Hepatocyte (in vitro differentiated cells): ENCODE results near the gene SSX3. TPM values are rescaled to one million over a fixed set of nuclear protein-coding genes. Genes with fewer than 3 reads are reported as not detected.
"Not testable (repeated sequence)": the region's sequence is repeated elsewhere in the genome, so short reads cannot be mapped to it uniquely, and the experiment has no call there.

Source experiments
- DNase-seq: peaks from one replicate; pipeline ENCODE4 v3.0.0-alpha.2; 2016; ENCODE audit warnings: low spot score
- H2AFZ ChIP-seq: fragments of 200-600 bp; sonication (generic); 2 replicates; pipeline ENCODE4 v1.6.0; 2016; ENCODE audit warnings: antibody characterized with exemption, mild to moderate bottlenecking
- H3K27ac ChIP-seq: fragments of 200-600 bp; sonication (generic); 2 replicates; pipeline ENCODE4 v1.5.1; 2016; ENCODE audit warnings: mild to moderate bottlenecking
- H3K27me3 ChIP-seq: fragments of 200-600 bp; sonication (generic); 2 replicates; pipeline ENCODE4 v1.6.1; 2016
- H3K36me3 ChIP-seq: fragments of 200-600 bp; sonication (generic); replicated peaks from 2 replicates; pipeline ENCODE4 v1.5.1; 2016; ENCODE audit warnings: low read depth; ENCODE audit not compliant: insufficient read depth
- H3K4me1 ChIP-seq: fragments of 200-600 bp; sonication (generic); 2 replicates; pipeline ENCODE4 v1.5.1; 2016; ENCODE audit warnings: mild to moderate bottlenecking, moderate library complexity; ENCODE audit not compliant: insufficient read depth
- H3K4me2 ChIP-seq: fragments of 200-600 bp; sonication (generic); 2 replicates; pipeline ENCODE4 v1.6.0; 2016
- H3K4me3 ChIP-seq: fragments of 200-600 bp; sonication (generic); 2 replicates; pipeline ENCODE4 v1.5.1; 2016; ENCODE audit warnings: mild to moderate bottlenecking
- H3K79me2 ChIP-seq: fragments of 200-600 bp; sonication (generic); 2 replicates; pipeline ENCODE4 v1.6.0; 2017; ENCODE audit warnings: mild to moderate bottlenecking
- H3K9me2 ChIP-seq: fragments of 200-600 bp; sonication (generic); replicated peaks from 2 replicates; pipeline ENCODE4 v1.6.0; 2017; ENCODE audit warnings: mild to moderate bottlenecking; ENCODE audit not compliant: insufficient read depth
- H3K9me3 ChIP-seq: fragments of 200-600 bp; sonication (generic); 2 replicates; pipeline ENCODE4 v1.5.1; 2016; ENCODE audit warnings: low read depth, mild to moderate bottlenecking
- H4K20me1 ChIP-seq: fragments of 200-600 bp; sonication (generic); 2 replicates; pipeline ENCODE4 v1.6.0; 2016; ENCODE audit warnings: mild to moderate bottlenecking; ENCODE audit not compliant: insufficient read depth, poor library complexity, severe bottlenecking
- EZH2 ChIP-seq: fragments of 200-600 bp; sonication (generic); IDR thresholded peaks from 2 replicates; pipeline ENCODE4 v1.6.1; 2016; ENCODE audit warnings: antibody characterized with exemption, mild to moderate bottlenecking, borderline replicate concordance
- EZH2phosphoT487 ChIP-seq: fragments of 200-600 bp; sonication (generic); IDR thresholded peaks from one replicate; pipeline ENCODE4 v1.6.1; 2018; ENCODE audit warnings: antibody characterized with exemption, mild to moderate bottlenecking, low read depth, moderate library complexity; ENCODE audit not compliant: unreplicated experiment, severe bottlenecking
- WGBS: methylation state at CpG from one replicate; pipeline ENCODE4 v1.1.6; 2016; ENCODE audit warnings: low lambda C conversion rate; ENCODE audit errors: missing lambda C conversion rate; 5-methylcytosine and 5-hydroxymethylcytosine counted together
- polyA plus RNA-seq: library from polyadenylated mRNA; unstranded; fragments of >200 nt; fragmentation: Nextera tagmentation; extraction: Ambion mirVana; gene quantifications from 2 replicates; pipeline ENCODE4 v1.2.1, GENCODE V29; 2016
- small RNA-seq: library from RNA; depleted of rRNA; stranded (forward); fragments of <200 nt; gene quantifications from one replicate; pipeline ENCODE3, GENCODE V24; 2014
- total RNA-seq: library from RNA; depleted of rRNA; stranded (reverse); fragments of >200 nt; gene quantifications from 2 replicates; pipeline ENCODE4 v1.2.3, GENCODE V29; 2014
- TF ChIP-seq, protein P1 (sequence below): fragments of 200-600 bp; sonication (generic); IDR thresholded peaks from 2 replicates; pipeline ENCODE4 v1.5.1; 2016; ENCODE audit warnings: antibody characterized with exemption, mild to moderate bottlenecking; ENCODE audit not compliant: poor library complexity

SSX3 gene
- total and polyA plus RNA-seq, 2 experiments from 2014 or later = not detected

DNA sequence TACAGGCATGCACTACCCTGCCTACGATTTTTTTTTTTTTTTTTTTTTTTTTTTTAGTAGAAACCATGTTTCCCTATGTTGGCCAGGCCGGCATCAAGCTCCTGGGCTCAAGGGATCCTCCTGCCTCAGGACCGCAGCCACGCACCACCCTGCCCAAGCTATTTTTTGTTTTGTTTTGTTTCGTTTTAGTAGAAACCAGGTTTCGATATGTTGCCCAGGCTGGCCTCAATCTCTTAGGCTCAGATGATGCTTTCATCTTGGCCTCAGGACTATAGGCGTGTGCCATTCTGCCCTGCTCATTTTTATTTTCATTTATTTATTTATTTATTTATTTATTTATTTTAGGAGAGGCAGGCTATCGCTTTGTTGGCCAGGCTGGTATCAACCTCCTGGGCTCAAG, 1.2 kb upstream of the SSX3 start:
- Histone ChIP-seq H3K9me2 (no peaks in the 10 kb centered on the region), H4K20me1 (no peaks in the 10 kb centered on the region), H3K4me2 (no peak overlapping the region), H3K27ac (no peak overlapping the region), H2AFZ (no peak overlapping the region), H3K4me3 (no peak overlapping the region), H3K79me2 (no peaks in the 10 kb centered on the region), H3K4me1 (no peaks in the 10 kb centered on the region), H3K36me3 (no peaks in the 10 kb centered on the region), H3K9me3 (no peaks in the 10 kb centered on the region), H3K27me3 (no peaks in the 10 kb centered on the region)
- 93% methylated on average over 8 of the region's 8 CpGs for WGBS
- DNase-seq = no peak
- TF ChIP-seq EZH2phosphoT487 = no peak
- TF ChIP-seq, protein P1, sequence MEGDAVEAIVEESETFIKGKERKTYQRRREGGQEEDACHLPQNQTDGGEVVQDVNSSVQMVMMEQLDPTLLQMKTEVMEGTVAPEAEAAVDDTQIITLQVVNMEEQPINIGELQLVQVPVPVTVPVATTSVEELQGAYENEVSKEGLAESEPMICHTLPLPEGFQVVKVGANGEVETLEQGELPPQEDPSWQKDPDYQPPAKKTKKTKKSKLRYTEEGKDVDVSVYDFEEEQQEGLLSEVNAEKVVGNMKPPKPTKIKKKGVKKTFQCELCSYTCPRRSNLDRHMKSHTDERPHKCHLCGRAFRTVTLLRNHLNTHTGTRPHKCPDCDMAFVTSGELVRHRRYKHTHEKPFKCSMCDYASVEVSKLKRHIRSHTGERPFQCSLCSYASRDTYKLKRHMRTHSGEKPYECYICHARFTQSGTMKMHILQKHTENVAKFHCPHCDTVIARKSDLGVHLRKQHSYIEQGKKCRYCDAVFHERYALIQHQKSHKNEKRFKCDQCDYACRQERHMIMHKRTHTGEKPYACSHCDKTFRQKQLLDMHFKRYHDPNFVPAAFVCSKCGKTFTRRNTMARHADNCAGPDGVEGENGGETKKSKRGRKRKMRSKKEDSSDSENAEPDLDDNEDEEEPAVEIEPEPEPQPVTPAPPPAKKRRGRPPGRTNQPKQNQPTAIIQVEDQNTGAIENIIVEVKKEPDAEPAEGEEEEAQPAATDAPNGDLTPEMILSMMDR = no peak
- no peak for TF ChIP-seq EZH2

DNA sequence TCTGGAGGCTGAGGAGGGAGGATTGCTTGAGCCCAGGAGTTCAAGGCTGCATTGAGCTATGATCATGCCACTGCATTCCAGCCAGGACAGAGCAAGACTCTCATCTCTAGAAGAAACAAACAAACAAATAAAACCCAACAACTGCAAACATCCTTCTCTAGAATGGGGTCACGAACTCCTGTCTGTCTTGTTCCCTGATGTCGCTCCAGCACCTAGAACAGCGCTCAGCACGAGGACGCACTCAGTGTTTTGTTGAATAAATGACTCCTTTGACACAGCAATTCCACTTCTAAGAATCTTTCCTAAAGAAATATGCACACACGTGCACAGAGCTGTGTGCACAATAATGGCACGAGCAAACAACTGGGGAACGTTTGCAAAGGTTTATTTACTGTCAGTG, 10.4 kb downstream of the SSX3 start:
- not testable (repeated sequence) for H3K4me3 ChIP-seq, H3K79me2 ChIP-seq, H3K27me3 ChIP-seq, H3K4me2 ChIP-seq, H3K4me1 ChIP-seq, DNase-seq, H3K9me3 ChIP-seq, H4K20me1 ChIP-seq, H2AFZ ChIP-seq, H3K27ac ChIP-seq, H3K9me2 ChIP-seq, H3K36me3 ChIP-seq
- WGBS = 55% methylated on average over 8 of the region's 8 CpGs

DNA sequence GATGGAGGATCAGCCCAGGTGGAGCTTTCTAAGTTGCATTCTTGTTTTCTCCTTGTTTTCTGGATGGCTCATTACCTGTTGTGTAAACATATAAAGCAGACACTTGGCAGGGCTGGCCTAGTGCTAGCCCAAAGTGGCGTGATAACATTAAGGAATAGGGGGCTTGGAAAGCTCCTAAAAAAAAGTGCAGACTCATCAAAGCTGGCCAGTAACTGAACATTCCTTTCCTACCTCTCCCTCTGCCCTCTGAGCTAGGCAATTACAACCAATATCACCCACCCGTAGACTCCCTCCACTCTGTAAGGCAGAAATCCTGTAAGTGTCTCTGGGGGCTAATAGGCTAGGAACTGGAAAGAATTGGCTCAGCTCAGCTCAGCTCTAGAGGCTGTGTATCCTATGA, 42.5 kb downstream of the SSX3 start:
- not testable (repeated sequence) for H3K79me2 ChIP-seq, H3K4me2 ChIP-seq, H3K4me1 ChIP-seq, H2AFZ ChIP-seq, H3K9me3 ChIP-seq, H3K27me3 ChIP-seq, H3K36me3 ChIP-seq, H4K20me1 ChIP-seq, H3K27ac ChIP-seq, H3K9me2 ChIP-seq, H3K4me3 ChIP-seq, DNase-seq
- WGBS = 81% methylated on average over 2 of the region's 2 CpGs

DNA sequence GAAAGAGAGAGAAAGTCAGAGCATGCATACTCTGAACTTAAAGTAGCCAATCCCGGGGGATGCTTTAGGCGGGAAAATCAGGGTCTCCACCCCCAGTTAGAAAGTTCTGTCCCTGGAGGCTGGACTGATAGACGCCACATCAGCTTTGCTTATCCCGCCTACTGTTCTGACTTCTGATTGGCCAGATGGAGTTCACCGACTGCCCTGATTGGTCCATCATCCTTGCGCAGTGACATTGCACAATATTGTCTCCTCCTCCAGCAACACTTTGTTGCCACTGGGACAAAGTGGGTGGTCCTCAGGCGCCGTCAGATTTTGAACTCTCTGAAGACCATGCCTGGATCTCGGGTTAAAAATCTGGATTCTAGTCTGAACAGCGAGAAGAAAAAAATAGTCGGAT, 50.3 kb downstream of the SSX3 start:
- no peaks in the 10 kb centered on the region for H3K9me2 ChIP-seq

More for the DNA sequence above, 50.3 kb downstream of the SSX3 start:
- TF ChIP-seq, protein P1 = no peak
- TF ChIP-seq EZH2 (no peak), EZH2phosphoT487 (no peak)
- no peaks in the 10 kb centered on the region for H4K20me1 ChIP-seq
- no peaks in the 10 kb centered on the region for H3K4me1 ChIP-seq
- no peaks in the 10 kb centered on the region for H3K36me3 ChIP-seq
- H3K27ac ChIP-seq = no peak overlapping the region
- no peaks in the 10 kb centered on the region for H3K27me3 ChIP-seq
- H3K4me2 ChIP-seq = no peak overlapping the region
- no peaks in the 10 kb centered on the region for H3K79me2 ChIP-seq
- H2AFZ ChIP-seq = no peak overlapping the region
- 89% methylated on average over 11 of the region's 11 CpGs for WGBS
- no peak for DNase-seq
- no peak overlapping the region for H3K4me3 ChIP-seq
- H3K9me3 ChIP-seq = no peaks in the 10 kb centered on the region

Small RNA genes within 50 kb of the gene (small RNA-seq; reads per million reads assigned to genes)
- gene AL606490.7 (not detected), gene AL606490.9 (not detected)

Other genes with a start within 250 kb of the SSX3 start
- gene SPACA5B, start 226.1 kb downstream of the SSX3 start, total RNA-seq = not detected in 2 replicates
- gene SPACA5B, start 226.1 kb downstream of the SSX3 start, polyA plus RNA-seq = not detected in 2 replicates
- gene SSX5, start 159.9 kb downstream of the SSX3 start, total RNA-seq = not detected in 2 replicates
- gene SSX5, start 159.9 kb downstream of the SSX3 start, polyA plus RNA-seq = not detected in 2 replicates
- gene SSX1, start 101.3 kb downstream of the SSX3 start, total RNA-seq = not detected in 2 replicates
- gene SSX1, start 101.3 kb downstream of the SSX3 start, polyA plus RNA-seq = not detected in 2 replicates
- gene SSX4, start 26.8 kb upstream of the SSX3 start, total RNA-seq = not detected in 2 replicates
- not detected in 2 replicates for gene SSX4, start 26.8 kb upstream of the SSX3 start, polyA plus RNA-seq
- gene SSX4B, start 55.3 kb upstream of the SSX3 start, total RNA-seq = not detected in 2 replicates
- gene SSX4B, start 55.3 kb upstream of the SSX3 start, polyA plus RNA-seq = not detected in 2 replicates
- gene SLC38A5, start 113.6 kb upstream of the SSX3 start, total RNA-seq = 17.8 and 24.0 TPM in 2 replicates
- gene SLC38A5, start 113.6 kb upstream of the SSX3 start, polyA plus RNA-seq = 14.5 and 23.4 TPM in 2 replicates
- 43.8 and 49.5 TPM in 2 replicates for gene FTSJ1, start 119.5 kb upstream of the SSX3 start, total RNA-seq
- 38.4 and 41.9 TPM in 2 replicates for gene FTSJ1, start 119.5 kb upstream of the SSX3 start, polyA plus RNA-seq
- gene PORCN, start 152.3 kb upstream of the SSX3 start, total RNA-seq = 3.8 and 12.8 TPM in 2 replicates
- 7.6 and 7.9 TPM in 2 replicates for gene PORCN, start 152.3 kb upstream of the SSX3 start, polyA plus RNA-seq
- 225 and 235 TPM in 2 replicates for gene EBP, start 165.1 kb upstream of the SSX3 start, total RNA-seq
- gene EBP, start 165.1 kb upstream of the SSX3 start, polyA plus RNA-seq = 286 and 390 TPM in 2 replicates
- 3.0 and 4.5 TPM in 2 replicates for gene TBC1D25, start 183.0 kb upstream of the SSX3 start, total RNA-seq
- 11.0 and 11.2 TPM in 2 replicates for gene TBC1D25, start 183.0 kb upstream of the SSX3 start, polyA plus RNA-seq
- 98.6 and 135 TPM in 2 replicates for gene RBM3, start 217.8 kb upstream of the SSX3 start, total RNA-seq
- 64.8 and 102 TPM in 2 replicates for gene RBM3, start 217.8 kb upstream of the SSX3 start, polyA plus RNA-seq
- 76.9 and 117 TPM in 2 replicates for gene WDR13, start 240.8 kb upstream of the SSX3 start, total RNA-seq
- gene WDR13, start 240.8 kb upstream of the SSX3 start, polyA plus RNA-seq = 158 and 167 TPM in 2 replicates